Panc1 (cell line): ENCODE measurements around the gene ABHD14A. TPM values are rescaled to one million over a fixed set of nuclear protein-coding genes. Genes with fewer than 3 reads are reported as not detected.

Experiments
- ATAC-seq: fragments of 200-7000 bp; cut with Tn5 transposase; 2 replicates; pipeline ENCODE4 v1.9.1; 2020; ENCODE audit warnings: mild to moderate bottlenecking, moderate library complexity
- BruUV-seq: library from RNA; stranded (reverse); fragments of 400-500 nt; replicated peaks from 2 replicates; lab custom pipeline; 2021; lab: Mats Ljungman, UMichigan
- CTCF ChIA-PET: fragments of 300-600 bp; sonication (Branson Sonifier 250); formaldehyde crosslinking; loops from one replicate; lab custom pipeline; 2022; ENCODE audit warnings: antibody characterized with exemption; lab: Charles Lee
- POLR2A ChIA-PET: fragments of 300-600 bp; sonication (Branson Sonifier 250); formaldehyde crosslinking; loops from one replicate; lab custom pipeline; 2022; ENCODE audit warnings: antibody characterized with exemption; lab: Charles Lee
- DNase-seq: peaks from one replicate; pipeline ENCODE4 v3.0.0-alpha.2; 2010; ENCODE audit warnings: low read depth, low spot score
- H3K27ac ChIP-seq: 2 replicates; pipeline ENCODE4 v1.5.1; 2011; ENCODE audit warnings: mild to moderate bottlenecking, low read length, inconsistent platforms
- H3K27me3 ChIP-seq: fragments of 200-500 bp; sonication (Bioruptor generic); 2 replicates; pipeline ENCODE4 v1.6.0; 2014; ENCODE audit warnings: low read length, inconsistent platforms; ENCODE audit not compliant: control insufficient read depth, insufficient read depth
- H3K36me3 ChIP-seq: fragments of 200-500 bp; sonication (Bioruptor generic); 2 replicates; pipeline ENCODE4 v1.5.1; 2014; ENCODE audit warnings: inconsistent platforms, mild to moderate bottlenecking, low read length, moderate library complexity; ENCODE audit not compliant: control insufficient read depth, insufficient read depth
- H3K4me1 ChIP-seq: 2 replicates; pipeline ENCODE4 v1.5.1; 2011; ENCODE audit warnings: inconsistent platforms, mild to moderate bottlenecking, low read length, moderate library complexity; ENCODE audit not compliant: control insufficient read depth, insufficient read depth
- H3K4me3 ChIP-seq, 2 experiments: 2 replicates each; pipeline ENCODE4 v1.5.1; 2011 to 2012; ENCODE audit warnings: low read depth in 2 of 2, low read length in 2 of 2, mild to moderate bottlenecking in 2 of 2, inconsistent platforms in 1 of 2, moderate library complexity in 1 of 2
- H3K9me3 ChIP-seq: fragments of 200-500 bp; sonication (Bioruptor generic); 2 replicates; pipeline ENCODE4 v1.5.1; 2014; ENCODE audit warnings: low read depth, mild to moderate bottlenecking, inconsistent platforms, low read length, moderate library complexity; ENCODE audit not compliant: control insufficient read depth, insufficient read depth
- POLR2AphosphoS5 ChIP-seq: IDR thresholded peaks from 2 replicates; pipeline ENCODE4 v1.6.1; 2012; ENCODE audit warnings: mild to moderate bottlenecking, low read depth, low read length, moderate library complexity
- SIN3A ChIP-seq: IDR thresholded peaks from 2 replicates; pipeline ENCODE4 v1.6.1; 2012; ENCODE audit warnings: low read depth, mild to moderate bottlenecking, low read length, moderate library complexity, borderline replicate concordance; ENCODE audit not compliant: insufficient read depth
- TCF7L2 ChIP-seq: IDR thresholded peaks from 2 replicates; pipeline ENCODE4 v1.6.1; 2011; ENCODE audit warnings: mild to moderate bottlenecking, low read depth, low read length, inconsistent platforms
- in situ Hi-C: cut with HindIII; loops from 2 replicates; pipeline ENCODE4 v1.10.0; 2016; ENCODE audit warnings: low sequenced_read_pairs, low pct_unique_long_range_greater_than_20kb
- intact Hi-C: fragments of 100-400 bp; cut with micrococcal nuclease; formaldehyde crosslinking; loops from one replicate; pipeline ENCODE4 v1.10.0; 2022; ENCODE audit not compliant: unreplicated experiment
- total RNA-seq: library from RNA; stranded (reverse); gene quantifications from one replicate; pipeline ENCODE4 v1.2.1, GENCODE V29; 2021; ENCODE audit not compliant: unreplicated experiment
- TF ChIP-seq, protein P1 (sequence below): fragments of 450-650 bp; IDR thresholded peaks from 2 replicates; pipeline ENCODE4 v1.5.1; 2017; ENCODE audit warnings: mild to moderate bottlenecking
- TF ChIP-seq, protein P2 (sequence below), 2 experiments: IDR thresholded peaks; 2 replicates each; pipeline ENCODE4 v1.6.1; 2011 to 2012; ENCODE audit warnings: low read depth in 2 of 2, control low read depth in 1 of 2, low read length in 1 of 2, mild to moderate bottlenecking in 1 of 2, moderate library complexity in 1 of 2; ENCODE audit not compliant: insufficient read depth in 1 of 2

ABHD14A gene
- total RNA-seq, 1 experiment from 2014 or later, result 11.3 TPM

DNA sequence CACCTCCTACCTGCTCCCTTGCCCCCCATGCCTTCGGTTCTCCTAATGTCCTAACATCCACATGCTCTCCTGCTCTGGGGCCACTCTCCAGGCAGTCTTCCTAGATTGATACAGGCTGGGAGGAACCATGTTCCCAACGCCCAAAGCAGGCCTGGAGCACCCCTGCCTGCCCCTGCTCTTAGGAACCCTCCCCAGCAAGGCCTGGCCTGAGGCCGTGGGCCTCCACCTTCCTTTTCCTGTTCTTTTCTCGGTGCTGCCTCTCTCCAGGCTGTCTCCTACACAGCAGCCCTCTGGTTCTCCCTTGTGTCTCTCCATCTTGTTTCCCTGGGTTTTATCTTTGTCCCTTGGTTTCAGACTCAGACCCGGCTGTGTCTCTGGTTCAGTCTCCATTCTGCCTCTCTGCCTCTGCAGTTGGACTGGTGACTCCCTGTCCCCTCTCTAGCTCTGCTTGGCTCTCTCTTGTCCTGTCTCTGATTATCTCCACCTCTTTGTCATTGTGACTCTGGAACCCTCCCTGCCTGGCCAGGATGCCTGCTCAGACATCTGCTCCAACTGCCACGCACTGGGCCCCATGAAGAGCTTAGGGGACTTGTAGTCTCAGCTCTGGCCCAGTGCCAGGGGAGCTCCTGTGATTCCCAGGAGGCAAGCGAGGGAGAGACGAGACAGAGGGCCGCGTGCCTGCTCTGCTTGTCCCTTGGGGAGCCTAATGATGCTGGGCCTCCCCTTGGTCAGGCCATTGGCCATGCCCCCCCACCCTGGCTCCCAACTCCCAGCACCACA, 46.8 kb downstream of the ABHD14A start:
- BruUV-seq, result no TSS peak
- DNase-seq (no peak), ATAC-seq (peak; percentile 15)
- H3K4me1 ChIP-seq, result no peaks in the 10 kb centered on the region
- CTCF ChIA-PET, result no interaction called here
- in situ Hi-C loops, result no loop called here
- H3K36me3 ChIP-seq, result no peaks in the 10 kb centered on the region
- POLR2A ChIA-PET, result interaction anchor here (0.5 kb wide), 1 partner anchor 96 kb away, joined by 3 read pairs; no protein-coding TSS in a partner anchor
- H3K4me3 ChIP-seq, result no peak overlapping the region
- H3K9me3 ChIP-seq, result no peaks in the 10 kb centered on the region
- H3K27ac ChIP-seq, result no peak overlapping the region
- TF ChIP-seq SIN3A (no peak), TCF7L2 (no peak), POLR2AphosphoS5 (no peak)
- TF ChIP-seq, protein P1, sequence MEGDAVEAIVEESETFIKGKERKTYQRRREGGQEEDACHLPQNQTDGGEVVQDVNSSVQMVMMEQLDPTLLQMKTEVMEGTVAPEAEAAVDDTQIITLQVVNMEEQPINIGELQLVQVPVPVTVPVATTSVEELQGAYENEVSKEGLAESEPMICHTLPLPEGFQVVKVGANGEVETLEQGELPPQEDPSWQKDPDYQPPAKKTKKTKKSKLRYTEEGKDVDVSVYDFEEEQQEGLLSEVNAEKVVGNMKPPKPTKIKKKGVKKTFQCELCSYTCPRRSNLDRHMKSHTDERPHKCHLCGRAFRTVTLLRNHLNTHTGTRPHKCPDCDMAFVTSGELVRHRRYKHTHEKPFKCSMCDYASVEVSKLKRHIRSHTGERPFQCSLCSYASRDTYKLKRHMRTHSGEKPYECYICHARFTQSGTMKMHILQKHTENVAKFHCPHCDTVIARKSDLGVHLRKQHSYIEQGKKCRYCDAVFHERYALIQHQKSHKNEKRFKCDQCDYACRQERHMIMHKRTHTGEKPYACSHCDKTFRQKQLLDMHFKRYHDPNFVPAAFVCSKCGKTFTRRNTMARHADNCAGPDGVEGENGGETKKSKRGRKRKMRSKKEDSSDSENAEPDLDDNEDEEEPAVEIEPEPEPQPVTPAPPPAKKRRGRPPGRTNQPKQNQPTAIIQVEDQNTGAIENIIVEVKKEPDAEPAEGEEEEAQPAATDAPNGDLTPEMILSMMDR, result no peak
- TF ChIP-seq, protein P2, sequence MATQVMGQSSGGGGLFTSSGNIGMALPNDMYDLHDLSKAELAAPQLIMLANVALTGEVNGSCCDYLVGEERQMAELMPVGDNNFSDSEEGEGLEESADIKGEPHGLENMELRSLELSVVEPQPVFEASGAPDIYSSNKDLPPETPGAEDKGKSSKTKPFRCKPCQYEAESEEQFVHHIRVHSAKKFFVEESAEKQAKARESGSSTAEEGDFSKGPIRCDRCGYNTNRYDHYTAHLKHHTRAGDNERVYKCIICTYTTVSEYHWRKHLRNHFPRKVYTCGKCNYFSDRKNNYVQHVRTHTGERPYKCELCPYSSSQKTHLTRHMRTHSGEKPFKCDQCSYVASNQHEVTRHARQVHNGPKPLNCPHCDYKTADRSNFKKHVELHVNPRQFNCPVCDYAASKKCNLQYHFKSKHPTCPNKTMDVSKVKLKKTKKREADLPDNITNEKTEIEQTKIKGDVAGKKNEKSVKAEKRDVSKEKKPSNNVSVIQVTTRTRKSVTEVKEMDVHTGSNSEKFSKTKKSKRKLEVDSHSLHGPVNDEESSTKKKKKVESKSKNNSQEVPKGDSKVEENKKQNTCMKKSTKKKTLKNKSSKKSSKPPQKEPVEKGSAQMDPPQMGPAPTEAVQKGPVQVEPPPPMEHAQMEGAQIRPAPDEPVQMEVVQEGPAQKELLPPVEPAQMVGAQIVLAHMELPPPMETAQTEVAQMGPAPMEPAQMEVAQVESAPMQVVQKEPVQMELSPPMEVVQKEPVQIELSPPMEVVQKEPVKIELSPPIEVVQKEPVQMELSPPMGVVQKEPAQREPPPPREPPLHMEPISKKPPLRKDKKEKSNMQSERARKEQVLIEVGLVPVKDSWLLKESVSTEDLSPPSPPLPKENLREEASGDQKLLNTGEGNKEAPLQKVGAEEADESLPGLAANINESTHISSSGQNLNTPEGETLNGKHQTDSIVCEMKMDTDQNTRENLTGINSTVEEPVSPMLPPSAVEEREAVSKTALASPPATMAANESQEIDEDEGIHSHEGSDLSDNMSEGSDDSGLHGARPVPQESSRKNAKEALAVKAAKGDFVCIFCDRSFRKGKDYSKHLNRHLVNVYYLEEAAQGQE (IDR thresholded peaks at IDR 0.05; ENCODE audit: insufficient read depth in 1 of 2, low read depth in 2 of 2, low read length in 1 of 2), result no peak
- intact Hi-C loops, result no loop called here
- no peaks in the 10 kb centered on the region for H3K27me3 ChIP-seq

DNA sequence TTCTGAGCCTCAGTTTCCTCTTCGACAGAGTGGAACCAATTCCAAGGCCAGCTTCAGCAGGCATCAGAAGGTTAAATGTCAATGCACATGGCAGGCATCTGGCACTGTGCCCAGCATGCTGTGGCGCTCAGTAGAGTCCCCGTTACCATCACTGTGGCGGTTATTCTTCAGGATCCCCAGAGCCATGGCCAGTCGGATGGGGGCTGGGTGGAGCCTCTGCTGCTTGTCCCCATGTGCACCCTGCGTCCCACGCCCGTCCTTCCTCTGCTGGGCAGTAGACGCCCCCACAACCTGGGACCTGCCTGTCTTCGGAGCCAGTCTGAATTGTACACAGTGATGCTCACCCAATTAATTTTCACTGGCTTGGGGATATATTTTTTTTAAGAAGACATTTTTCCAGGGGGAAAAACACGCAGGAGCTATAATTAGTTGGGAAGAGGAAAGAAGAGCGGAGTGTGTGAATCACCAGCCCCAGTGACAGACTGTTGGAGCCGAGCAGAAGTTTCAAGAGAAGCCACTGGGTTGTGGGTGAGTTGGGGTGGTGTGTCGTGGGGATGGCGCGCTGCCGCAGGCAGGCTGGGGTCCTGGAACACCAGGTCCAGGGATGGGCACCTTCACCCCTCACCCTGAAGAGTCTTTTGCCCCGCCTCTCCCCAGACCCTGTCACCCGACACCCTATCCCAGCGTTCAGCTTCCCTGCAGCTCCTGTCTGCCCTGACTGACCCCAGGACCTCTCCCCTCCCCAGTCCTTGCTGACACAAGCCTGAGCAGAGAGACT, 47.6 kb downstream of the ABHD14A start:
- DNase-seq (no peak), ATAC-seq (no peak)
- intact Hi-C loops, result no loop called here
- Histone ChIP-seq H3K27ac (no peak overlapping the region), H3K27me3 (no peaks in the 10 kb centered on the region), H3K4me3 (no peak overlapping the region), H3K4me1 (no peaks in the 10 kb centered on the region), H3K36me3 (no peaks in the 10 kb centered on the region), H3K9me3 (no peaks in the 10 kb centered on the region)
- ChIA-PET CTCF (no interaction called here), POLR2A (interaction anchor here (0.5 kb wide), 2 partner anchors 97 to 112 kb away, joined by 3 to 5 read pairs; no protein-coding TSS in a partner anchor)
- TF ChIP-seq, protein P1, result no peak
- in situ Hi-C loops, result no loop called here
- no TSS peak for BruUV-seq
